ENCODE results near the gene DAGLB. TPM values are rescaled to one million over a fixed set of nuclear protein-coding genes. Genes with fewer than 3 reads are reported as not detected.
"Not testable (repeated sequence)": the region's sequence is repeated elsewhere in the genome, so short reads cannot be mapped to it uniquely, and the experiment has no call there.

Gene DAGLB
- total and polyA plus RNA-seq, 11 donors: 4.1 to 17.2 (median 7.4) TPM

DNA sequence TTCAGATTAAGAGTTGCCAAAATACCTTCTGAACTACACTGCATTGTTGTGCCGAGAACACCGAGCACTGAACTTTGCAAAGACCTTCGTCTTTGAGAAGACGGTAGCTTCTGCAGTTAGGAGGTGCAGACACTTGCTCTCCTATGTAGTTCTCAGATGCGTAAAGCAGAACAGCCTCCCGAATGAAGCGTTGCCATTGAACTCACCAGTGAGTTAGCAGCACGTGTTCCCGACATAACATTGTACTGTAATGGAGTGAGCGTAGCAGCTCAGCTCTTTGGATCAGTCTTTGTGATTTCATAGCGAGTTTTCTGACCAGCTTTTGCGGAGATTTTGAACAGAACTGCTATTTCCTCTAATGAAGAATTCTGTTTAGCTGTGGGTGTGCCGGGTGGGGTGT lies 45.0 kb downstream of the DAGLB start:
- DNase-seq (no peak), ATAC-seq (no peak)
- no peak for TF ChIP-seq POLR2A (IDR thresholded peaks at IDR 0.05)
- TF ChIP-seq, protein P1, sequence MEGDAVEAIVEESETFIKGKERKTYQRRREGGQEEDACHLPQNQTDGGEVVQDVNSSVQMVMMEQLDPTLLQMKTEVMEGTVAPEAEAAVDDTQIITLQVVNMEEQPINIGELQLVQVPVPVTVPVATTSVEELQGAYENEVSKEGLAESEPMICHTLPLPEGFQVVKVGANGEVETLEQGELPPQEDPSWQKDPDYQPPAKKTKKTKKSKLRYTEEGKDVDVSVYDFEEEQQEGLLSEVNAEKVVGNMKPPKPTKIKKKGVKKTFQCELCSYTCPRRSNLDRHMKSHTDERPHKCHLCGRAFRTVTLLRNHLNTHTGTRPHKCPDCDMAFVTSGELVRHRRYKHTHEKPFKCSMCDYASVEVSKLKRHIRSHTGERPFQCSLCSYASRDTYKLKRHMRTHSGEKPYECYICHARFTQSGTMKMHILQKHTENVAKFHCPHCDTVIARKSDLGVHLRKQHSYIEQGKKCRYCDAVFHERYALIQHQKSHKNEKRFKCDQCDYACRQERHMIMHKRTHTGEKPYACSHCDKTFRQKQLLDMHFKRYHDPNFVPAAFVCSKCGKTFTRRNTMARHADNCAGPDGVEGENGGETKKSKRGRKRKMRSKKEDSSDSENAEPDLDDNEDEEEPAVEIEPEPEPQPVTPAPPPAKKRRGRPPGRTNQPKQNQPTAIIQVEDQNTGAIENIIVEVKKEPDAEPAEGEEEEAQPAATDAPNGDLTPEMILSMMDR (IDR thresholded peaks at IDR 0.05): no peak
- H3K27ac ChIP-seq: no peak overlapping the region
- no peaks in the 10 kb centered on the region for H3K9me3 ChIP-seq
- no peak overlapping the region for H3K4me3 ChIP-seq
- intact Hi-C loops (cut with DNase I): no loop called here
- H3K36me3 ChIP-seq: peaks cover 0 to 91% (median 78%) of the 10 kb centered on the region in 9 donors
- H3K4me1 ChIP-seq: peaks cover 5 to 34% (median 28%) of the 10 kb centered on the region in 12 donors
- no peaks in the 10 kb centered on the region for H3K27me3 ChIP-seq
- 85 to 93% (median 92%) methylated on average over 13 of the region's 13 CpGs for WGBS, 4 donors

- peaks cover 5 to 40% (median 33%) of the 10 kb centered on the region in 12 donors for H3K4me1 ChIP-seq
- H3K9me3 ChIP-seq: no peaks in the 10 kb centered on the region
- DNase-seq: no peak
- no peak overlapping the region for H3K27ac ChIP-seq
- no peak overlapping the region for H3K4me3 ChIP-seq
- H3K36me3 ChIP-seq: peaks cover 0 to 85% (median 71%) of the 10 kb centered on the region in 9 donors
- WGBS, 4 donors: 87 to 93% (median 90%) methylated on average over 12 to 17 of the region's 17 CpGs
- no peak for ATAC-seq
- no peaks in the 10 kb centered on the region for H3K27me3 ChIP-seq
- intact Hi-C loops (cut with DNase I): no loop called here
- TF ChIP-seq POLR2A (IDR thresholded peaks at IDR 0.05): no peak
- TF ChIP-seq, protein P1 (IDR thresholded peaks at IDR 0.05): no peak
These were observed 45.7 kb downstream of the DAGLB start for GRCh38 chr7:6402041-6402440.

DNA sequence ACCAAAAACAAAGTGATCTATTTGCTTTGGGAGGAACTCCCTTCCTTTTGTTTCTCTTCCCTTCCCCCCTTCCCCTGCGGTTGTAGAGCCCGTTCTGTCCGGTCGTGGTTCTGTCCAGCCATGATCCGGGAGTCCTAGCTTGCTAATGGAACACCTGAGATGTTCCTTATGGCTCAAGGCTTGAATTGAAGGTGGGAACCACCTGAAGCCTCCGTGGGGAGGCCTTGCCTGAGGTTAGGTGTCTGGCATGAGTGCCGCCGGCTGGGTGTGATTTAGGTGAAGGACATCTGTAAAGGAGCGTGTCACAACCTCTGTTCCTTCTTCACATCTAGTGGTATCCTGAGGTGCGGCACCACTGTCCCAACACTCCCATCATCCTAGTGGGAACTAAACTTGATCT lies 46.2 kb downstream of the DAGLB start:
- DNase-seq (no peak), ATAC-seq (no peak)
- 84 to 91% (median 91%) methylated on average over 10 of the region's 10 CpGs for WGBS, 4 donors
- Histone ChIP-seq H3K36me3 (peaks cover 0 to 80% (median 66%) of the 10 kb centered on the region in 9 donors), H3K4me1 (peaks cover 5 to 42% (median 37%) of the 10 kb centered on the region in 12 donors), H3K4me3 (no peak overlapping the region), H3K27ac (no peak overlapping the region), H3K9me3 (no peaks in the 10 kb centered on the region), H3K27me3 (no peaks in the 10 kb centered on the region)
- intact Hi-C loops (cut with DNase I): no loop called here
- TF ChIP-seq, protein P1 (IDR thresholded peaks at IDR 0.05): no peak
- no peak for TF ChIP-seq POLR2A (IDR thresholded peaks at IDR 0.05)

GRCh38 chr7:6400243-6401105 lies 47.3 kb downstream of the DAGLB start:
- DNase-seq; H3K9me3 ChIP-seq; ATAC-seq; intact Hi-C loops (cut with DNase I); H3K27me3 ChIP-seq; H3K4me3 ChIP-seq: not testable (repeated sequence)
- Histone ChIP-seq H3K4me1 (peaks cover 12 to 53% (median 47%) of the 10 kb centered on the region in 12 donors), H3K27ac (peak overlapping the region in 2 of 12 donors; percentile 10 to 33), H3K36me3 (peaks cover 0 to 73% (median 55%) of the 10 kb centered on the region in 9 donors)
- WGBS, 4 donors: 91 to 94% (median 93%) methylated on average over 19 of the region's 19 CpGs
